Measurements from ENCODE around the gene PHIP.

GRCh38 chr6:79115553-79116182 lies 37.6 kb upstream of the PHIP start:
- no peak for TF ChIP-seq POLR2A (IDR thresholded peaks at IDR 0.05; ENCODE audit: low read length)
- TF ChIP-seq GATA1 (IDR thresholded peaks at IDR 0.05; ENCODE audit: low read depth, low read length): no peak
